ENCODE measurements around the gene CYB5R3.

The CYB5R3 gene

DNA sequence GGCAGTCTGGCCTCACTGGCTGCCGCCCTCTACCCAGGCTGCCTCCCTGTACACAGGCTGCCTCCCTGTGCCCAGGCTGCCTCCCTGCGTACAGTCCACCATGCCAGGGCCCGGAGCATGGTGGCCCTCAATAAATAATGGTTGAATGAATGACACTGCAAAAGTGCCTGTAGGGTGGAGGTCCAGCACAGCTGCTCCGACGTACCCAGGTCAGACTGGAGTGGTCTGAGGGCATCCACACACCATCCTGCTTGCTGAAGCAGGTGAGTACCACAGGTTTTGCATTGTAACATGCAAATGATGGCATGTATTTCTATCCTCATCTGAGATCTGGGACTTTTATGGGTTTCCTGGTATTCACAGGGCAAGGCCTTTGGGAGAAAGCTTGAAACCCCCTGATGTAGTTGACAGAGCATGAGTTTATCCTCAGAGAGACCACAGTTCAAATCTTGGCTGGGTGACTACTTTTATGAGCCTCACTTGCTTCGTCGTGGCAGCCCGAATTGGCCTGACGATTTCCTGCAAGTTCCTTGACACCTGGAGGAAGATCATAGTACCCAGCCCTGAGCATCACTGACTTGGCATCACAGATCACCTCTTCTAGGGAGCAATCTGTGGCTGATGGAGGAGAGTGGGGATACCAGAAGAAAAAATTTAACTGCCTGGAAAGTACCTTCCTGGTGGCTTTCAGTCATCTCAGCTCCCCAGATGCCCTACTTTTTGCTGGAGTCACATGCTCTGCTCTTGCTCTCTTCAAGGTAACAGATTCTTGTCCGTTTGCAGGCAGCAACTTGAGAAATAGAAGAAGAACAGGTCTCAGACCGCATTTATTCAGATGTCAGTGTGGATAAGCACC lies 16.0 kb upstream of the CYB5R3 start:
- Mint-ChIP-seq H3K4me3 (no peak overlapping the region), H3K4me1 (ENCODE audit: low read depth) (peaks cover 9% of the 10 kb centered on the region), H3K27ac (no peak overlapping the region), H3K9me3 (no peaks in the 10 kb centered on the region), H3K27me3 (ENCODE audit: low read depth) (peaks cover 14% of the 10 kb centered on the region), H3K36me3 (ENCODE audit: low read depth) (no peaks in the 10 kb centered on the region)

DNA sequence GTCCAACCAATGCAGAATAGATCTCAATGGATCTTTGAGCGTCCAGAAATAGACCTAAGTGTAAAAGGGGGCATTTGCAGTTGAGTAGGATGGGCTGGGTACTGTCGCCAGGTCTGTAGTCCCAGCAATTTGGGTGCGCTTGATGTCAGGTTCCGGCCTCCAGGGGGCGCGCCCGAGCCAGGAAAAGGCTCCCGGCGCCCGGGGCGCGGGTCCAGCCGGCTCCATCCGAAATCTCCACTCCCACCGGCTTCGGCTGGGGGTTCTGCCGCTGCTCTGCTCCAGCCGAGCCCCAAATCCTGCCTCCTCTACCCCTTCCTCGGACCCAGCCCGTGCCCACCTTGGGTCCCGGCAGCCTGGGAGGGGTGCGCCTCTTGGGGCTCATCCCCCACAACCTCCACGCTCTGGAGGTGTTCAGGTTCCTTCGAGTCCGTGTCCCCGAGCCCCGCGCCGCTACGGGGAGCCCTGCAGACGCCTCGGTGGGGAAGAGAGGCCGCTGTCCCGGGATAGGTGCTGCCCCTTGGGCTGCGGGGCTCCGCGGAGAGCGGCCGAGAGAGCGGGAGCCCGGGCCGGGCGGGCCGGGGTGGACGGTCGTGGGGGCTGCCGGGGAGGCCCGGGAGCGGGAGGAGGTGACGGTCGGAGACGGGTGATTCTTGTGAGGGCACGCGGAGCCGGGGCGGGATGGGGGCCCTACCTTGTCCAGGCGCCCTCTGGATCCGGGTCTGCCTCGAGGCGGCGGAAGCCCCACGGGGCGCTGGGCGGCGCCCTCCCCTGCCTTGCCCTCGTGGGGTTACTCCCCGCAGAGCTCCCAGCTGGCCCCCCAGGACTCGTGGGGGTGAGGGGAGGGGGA lies 13.0 kb upstream of the CYB5R3 start:
- Mint-ChIP-seq H3K27ac (no peak overlapping the region), H3K4me3 (peak overlapping the region; percentile 42), H3K9me3 (no peaks in the 10 kb centered on the region), H3K36me3 (ENCODE audit: low read depth) (no peaks in the 10 kb centered on the region), H3K4me1 (ENCODE audit: low read depth) (peaks cover 7% of the 10 kb centered on the region), H3K27me3 (ENCODE audit: low read depth) (peaks cover 14% of the 10 kb centered on the region)

- Mint-ChIP-seq H3K4me3 (no peak overlapping the region), H3K36me3 (ENCODE audit: low read depth) (no peaks in the 10 kb centered on the region), H3K9me3 (no peaks in the 10 kb centered on the region), H3K27me3 (ENCODE audit: low read depth) (no peaks in the 10 kb centered on the region), H3K27ac (no peak overlapping the region), H3K4me1 (ENCODE audit: low read depth) (no peaks in the 10 kb centered on the region)
Measured at GRCh38 chr22:42656578-42656977, 7.4 kb upstream of the CYB5R3 start.

DNA sequence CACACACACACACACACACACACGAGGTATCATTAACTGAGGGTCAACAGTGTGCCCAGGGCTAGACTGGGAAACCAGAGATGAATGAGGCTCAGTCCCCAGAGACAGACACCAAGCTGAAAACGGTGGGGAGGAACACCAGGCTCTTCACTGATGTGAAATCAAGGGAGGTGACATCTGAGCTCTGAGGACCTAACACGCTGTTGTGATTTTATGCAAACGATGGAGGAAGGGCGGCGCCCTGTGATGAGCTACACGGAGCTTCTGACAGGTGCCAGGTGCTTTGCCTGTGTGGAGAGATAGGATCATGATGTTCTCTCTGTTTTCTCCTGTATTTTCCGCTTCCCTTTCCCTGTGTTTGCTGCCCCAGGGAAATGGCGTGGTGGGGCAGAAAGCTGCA lies 6.5 kb upstream of the CYB5R3 start:
- H3K36me3 Mint-ChIP-seq (ENCODE audit: low read depth): no peaks in the 10 kb centered on the region
- no peak overlapping the region for H3K4me3 Mint-ChIP-seq
- no peaks in the 10 kb centered on the region for H3K4me1 Mint-ChIP-seq (ENCODE audit: low read depth)
- H3K9me3 Mint-ChIP-seq: no peaks in the 10 kb centered on the region
- H3K27ac Mint-ChIP-seq: no peak overlapping the region
- H3K27me3 Mint-ChIP-seq (ENCODE audit: low read depth): no peaks in the 10 kb centered on the region

GRCh38 chr22:42654436-42655073 lies 5.4 kb upstream of the CYB5R3 start:
- Mint-ChIP-seq H3K27me3 (ENCODE audit: low read depth) (no peaks in the 10 kb centered on the region), H3K27ac (no peak overlapping the region), H3K36me3 (ENCODE audit: low read depth) (no peaks in the 10 kb centered on the region), H3K4me3 (no peak overlapping the region), H3K4me1 (ENCODE audit: low read depth) (no peaks in the 10 kb centered on the region), H3K9me3 (no peaks in the 10 kb centered on the region)

DNA sequence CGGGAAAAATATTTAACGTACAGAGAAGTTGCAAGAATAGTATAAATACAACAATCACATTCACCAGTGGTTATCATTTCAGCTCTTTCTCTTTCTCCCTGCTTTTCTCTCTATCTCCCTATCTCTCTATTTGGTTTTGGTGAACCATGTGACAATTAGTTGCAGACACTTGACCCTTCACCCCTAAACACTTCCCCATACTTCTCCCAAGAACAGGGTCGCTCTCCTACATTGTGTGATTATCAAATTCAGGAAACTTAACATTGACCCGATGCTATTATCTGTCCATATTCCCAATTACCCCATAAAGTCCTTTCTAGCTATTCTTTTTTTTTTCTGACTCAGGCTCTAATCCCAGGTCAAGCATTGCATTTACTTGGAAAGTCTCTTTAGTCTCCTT lies 4.8 kb upstream of the CYB5R3 start:
- Mint-ChIP-seq H3K9me3 (no peaks in the 10 kb centered on the region), H3K36me3 (ENCODE audit: low read depth) (no peaks in the 10 kb centered on the region), H3K4me1 (ENCODE audit: low read depth) (no peaks in the 10 kb centered on the region), H3K27me3 (ENCODE audit: low read depth) (no peaks in the 10 kb centered on the region), H3K4me3 (no peak overlapping the region), H3K27ac (no peak overlapping the region)

GRCh38 chr22:42651134-42651533 lies 1.9 kb upstream of the CYB5R3 start:
- peaks cover 2% of the 10 kb centered on the region for H3K36me3 Mint-ChIP-seq (ENCODE audit: low read depth)
- H3K27me3 Mint-ChIP-seq (ENCODE audit: low read depth): no peaks in the 10 kb centered on the region
- H3K27ac Mint-ChIP-seq: no peak overlapping the region
- H3K4me1 Mint-ChIP-seq (ENCODE audit: low read depth): peaks cover 5% of the 10 kb centered on the region
- H3K4me3 Mint-ChIP-seq: peak overlapping the region; percentile 0
- H3K9me3 Mint-ChIP-seq: no peaks in the 10 kb centered on the region

GRCh38 chr22:42648368-42649245 lies 585 bp downstream of the CYB5R3 start:
- Mint-ChIP-seq H3K4me1 (ENCODE audit: low read depth) (peaks cover 9% of the 10 kb centered on the region), H3K27ac (peak overlapping the region; percentile 97)

DNA sequence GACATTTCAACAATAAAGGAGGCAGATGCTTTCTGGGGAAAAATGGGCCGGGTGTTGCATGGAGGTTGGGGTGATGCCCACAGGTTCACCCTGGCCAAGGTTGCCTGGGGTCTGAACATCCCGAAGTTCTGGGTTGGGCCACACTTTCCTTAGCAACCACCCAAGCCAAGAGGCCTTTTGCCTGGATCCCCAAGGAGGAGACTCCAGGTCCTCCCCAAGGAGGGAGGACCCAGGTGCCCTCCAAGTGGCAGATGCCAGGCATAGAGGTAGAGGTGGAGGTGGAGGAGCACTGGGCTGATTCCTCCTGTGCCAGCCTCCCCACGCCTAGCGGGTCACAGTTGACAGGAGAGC lies 1.2 kb downstream of the CYB5R3 start:
- peak overlapping the region; percentile 97 for H3K27ac Mint-ChIP-seq
- peaks cover 2% of the 10 kb centered on the region for H3K36me3 Mint-ChIP-seq (ENCODE audit: low read depth)
- no peaks in the 10 kb centered on the region for H3K27me3 Mint-ChIP-seq (ENCODE audit: low read depth)
- H3K4me3 Mint-ChIP-seq: peak overlapping the region; percentile 97
- H3K4me1 Mint-ChIP-seq (ENCODE audit: low read depth): peaks cover 9% of the 10 kb centered on the region
- H3K9me3 Mint-ChIP-seq: no peaks in the 10 kb centered on the region

More at GRCh38 chr22:42648368-42649245, 585 bp downstream of the CYB5R3 start:
- peak overlapping the region; percentile 97 for H3K4me3 Mint-ChIP-seq
- H3K27me3 Mint-ChIP-seq (ENCODE audit: low read depth): no peaks in the 10 kb centered on the region
- no peaks in the 10 kb centered on the region for H3K9me3 Mint-ChIP-seq
- H3K36me3 Mint-ChIP-seq (ENCODE audit: low read depth): peaks cover 2% of the 10 kb centered on the region

- Mint-ChIP-seq H3K4me3 (no peak overlapping the region), H3K27me3 (ENCODE audit: low read depth) (no peaks in the 10 kb centered on the region), H3K9me3 (no peaks in the 10 kb centered on the region), H3K36me3 (ENCODE audit: low read depth) (peaks cover 2% of the 10 kb centered on the region), H3K4me1 (ENCODE audit: low read depth) (peaks cover 9% of the 10 kb centered on the region), H3K27ac (no peak overlapping the region)
Measured at GRCh38 chr22:42646569-42647525, 2.3 kb downstream of the CYB5R3 start.

GRCh38 chr22:42645938-42646568 lies 3.1 kb downstream of the CYB5R3 start:
- no peaks in the 10 kb centered on the region for H3K27me3 Mint-ChIP-seq (ENCODE audit: low read depth)
- peaks cover 2% of the 10 kb centered on the region for H3K36me3 Mint-ChIP-seq (ENCODE audit: low read depth)
- no peak overlapping the region for H3K4me3 Mint-ChIP-seq
- H3K4me1 Mint-ChIP-seq (ENCODE audit: low read depth): peaks cover 9% of the 10 kb centered on the region
- H3K9me3 Mint-ChIP-seq: no peaks in the 10 kb centered on the region
- no peak overlapping the region for H3K27ac Mint-ChIP-seq

- Mint-ChIP-seq H3K4me3 (no peak overlapping the region), H3K36me3 (ENCODE audit: low read depth) (peaks cover 2% of the 10 kb centered on the region), H3K4me1 (ENCODE audit: low read depth) (peaks cover 9% of the 10 kb centered on the region), H3K27ac (no peak overlapping the region), H3K9me3 (no peaks in the 10 kb centered on the region), H3K27me3 (ENCODE audit: low read depth) (no peaks in the 10 kb centered on the region)
Measured at GRCh38 chr22:42645341-42645937, 3.8 kb downstream of the CYB5R3 start.

Measured in T-helper 1 cell treated with Interleukin-12 subunit alpha and Interleukin-12 subunit beta and Interleukin-4 antibody, amounts not matched to agents 30 μg/mL and 1 μg/mL, for 36 hours (primary cell).